IMR-90 (cell line): ENCODE measurements around the gene HCFC1. TPM values are rescaled to one million over a fixed set of nuclear protein-coding genes. Genes with fewer than 3 reads are reported as not detected.
A peak's percentile ranks its signal among the peaks of the same experiment; 100 is the strongest.

ENCODE experiments used
- ATAC-seq: fragments of 200-7000 bp; cut with Tn5 transposase; 2 replicates; pipeline ENCODE4 v1.9.1; 2020; ENCODE audit warnings: low read depth, mild to moderate bottlenecking, moderate library complexity
- BruUV-seq: library from RNA; stranded (reverse); fragments of 400-500 nt; replicated peaks from 2 replicates; lab custom pipeline; 2021; lab: Mats Ljungman, UMichigan
- CTCF ChIA-PET: fragments of 300-600 bp; formaldehyde crosslinking; extraction: SDS; loops from one replicate; lab custom pipeline; 2021; ENCODE audit warnings: antibody characterized with exemption; lab: Yijun Ruan, JAX
- POLR2A ChIA-PET: fragments of 300-600 bp; sonication (Branson Sonifier 250); formaldehyde crosslinking; loops from one replicate; lab custom pipeline; 2022; ENCODE audit warnings: antibody characterized with exemption; ENCODE audit not compliant: unreplicated experiment; lab: Charles Lee
- DNase-seq: peaks from one replicate; pipeline ENCODE4 v3.0.0; 2013
- H2AFZ ChIP-seq: replicated peaks from 2 replicates; pipeline ENCODE3; 2013; ENCODE audit warnings: low read length, mild to moderate bottlenecking; ENCODE audit not compliant: poor library complexity
- H2AK5ac ChIP-seq: 2 replicates; pipeline ENCODE4 v1.6.1; 2013; ENCODE audit warnings: low read depth, low read length, inconsistent platforms
- H2AK9ac ChIP-seq: replicated peaks from 2 replicates; pipeline ENCODE3; 2013; ENCODE audit warnings: mild to moderate bottlenecking, low read depth, low read length, moderate library complexity; ENCODE audit not compliant: poor library complexity
- H2BK120ac ChIP-seq: 2 replicates; pipeline ENCODE4 v1.6.1; 2013; ENCODE audit warnings: low read depth, low read length, inconsistent platforms
- H2BK15ac ChIP-seq: 3 replicates; pipeline ENCODE4 v1.6.1; 2013; ENCODE audit warnings: low read depth, low read length, inconsistent platforms
- H2BK20ac ChIP-seq: 2 replicates; pipeline ENCODE4 v1.6.1; 2013; ENCODE audit warnings: low read depth, mild to moderate bottlenecking, inconsistent platforms, low read length, moderate library complexity
- H2BK5ac ChIP-seq: 2 replicates; pipeline ENCODE4 v1.6.1; 2013; ENCODE audit warnings: mild to moderate bottlenecking, low read depth, low read length, inconsistent platforms; ENCODE audit not compliant: poor library complexity, severe bottlenecking
- H3K14ac ChIP-seq: replicated peaks from 2 replicates; pipeline ENCODE4 v1.6.1; 2013; ENCODE audit warnings: low read depth, low read length, inconsistent platforms
- H3K18ac ChIP-seq: 2 replicates; pipeline ENCODE4 v1.6.1; 2013; ENCODE audit warnings: low read depth, low read length, control low read depth
- H3K23ac ChIP-seq: 2 replicates; pipeline ENCODE4 v1.6.1; 2013; ENCODE audit warnings: low read depth, low read length, inconsistent platforms
- H3K27ac ChIP-seq: 2 replicates; pipeline ENCODE4 v1.5.1; 2013; ENCODE audit warnings: mild to moderate bottlenecking, control low read depth, low read length; ENCODE audit not compliant: insufficient read depth
- H3K27me3 ChIP-seq: 2 replicates; pipeline ENCODE4 v1.6.1; 2013; ENCODE audit warnings: low read length; ENCODE audit not compliant: control insufficient read depth, insufficient read depth
- H3K36me3 ChIP-seq: 2 replicates; pipeline ENCODE4 v1.6.1; 2013; ENCODE audit warnings: low read length, mixed read lengths; ENCODE audit not compliant: control insufficient read depth, insufficient read depth
- H3K4ac ChIP-seq: 2 replicates; pipeline ENCODE4 v1.6.1; 2013; ENCODE audit warnings: low read depth, low read length, inconsistent platforms
- H3K4me1 ChIP-seq: 2 replicates; pipeline ENCODE4 v1.6.1; 2013; ENCODE audit warnings: low read length, mixed read lengths; ENCODE audit not compliant: control insufficient read depth, insufficient read depth
- H3K4me2 ChIP-seq: 2 replicates; pipeline ENCODE4 v1.6.1; 2013; ENCODE audit warnings: low read depth, mild to moderate bottlenecking, control low read depth, low read length, moderate library complexity
- H3K4me3 ChIP-seq: 2 replicates; pipeline ENCODE4 v1.5.1; 2013; ENCODE audit warnings: low read depth, mild to moderate bottlenecking, control low read depth, low read length, moderate library complexity; ENCODE audit not compliant: insufficient read depth
- H3K56ac ChIP-seq: 2 replicates; pipeline ENCODE4 v1.6.1; 2013; ENCODE audit warnings: low read length, inconsistent platforms; ENCODE audit not compliant: insufficient read depth; ENCODE audit errors: extremely low read depth
- H3K79me1 ChIP-seq, 2 experiments: 2 replicates each; pipeline ENCODE4 v1.6.1; 2013; ENCODE audit warnings: low read length in 2 of 2, inconsistent platforms in 1 of 2, low read depth in 1 of 2
- H3K9ac ChIP-seq: 2 replicates; pipeline ENCODE4 v1.6.1; 2013; ENCODE audit warnings: low read depth, low read length, control low read depth
- H3K9me1 ChIP-seq: 2 replicates; pipeline ENCODE4 v1.6.1; 2013; ENCODE audit warnings: low read length, inconsistent platforms; ENCODE audit not compliant: insufficient read depth
- H3K9me3 ChIP-seq: 2 replicates; pipeline ENCODE4 v1.6.1; 2013; ENCODE audit warnings: low read length; ENCODE audit not compliant: control insufficient read depth, insufficient read depth
- H4K20me1 ChIP-seq: 2 replicates; pipeline ENCODE4 v1.6.1; 2013; ENCODE audit warnings: low read length, inconsistent platforms; ENCODE audit not compliant: insufficient read depth
- H4K5ac ChIP-seq: 2 replicates; pipeline ENCODE4 v1.6.1; 2013; ENCODE audit warnings: mild to moderate bottlenecking, low read depth, low read length, control low read depth
- H4K8ac ChIP-seq, 2 experiments: 2 replicates each; pipeline ENCODE4 v1.6.1; 2013; ENCODE audit warnings: low read depth in 2 of 2, low read length in 2 of 2, control low read depth in 1 of 2, inconsistent platforms in 1 of 2
- H4K91ac ChIP-seq: 2 replicates; pipeline ENCODE4 v1.6.1; 2013; ENCODE audit warnings: low read depth, low read length, inconsistent platforms; ENCODE audit not compliant: insufficient read depth
- NFE2L2 ChIP-seq: fragments of 150-350 bp; IDR thresholded peaks from 2 replicates; pipeline ENCODE4 v1.6.1; 2016; ENCODE audit warnings: low read depth, mild to moderate bottlenecking, low read length
- RAD21 ChIP-seq: IDR thresholded peaks from 2 replicates; pipeline ENCODE4 v1.6.1; 2012; ENCODE audit warnings: low read length, improper control_type of control experiment
- WGBS, 2 experiments: methylation state at CpG; one replicate each; pipeline versions ENCODE4 v1.1.5 to v1.1.7; 2013; ENCODE audit warnings: missing lambda C conversion rate in 2 of 2; ENCODE audit not compliant: insufficient read length in 1 of 2; ENCODE audit errors: extremely low coverage in 2 of 2; 5-methylcytosine and 5-hydroxymethylcytosine counted together
- dilution Hi-C: fragments of 300-500 bp; cut with HindIII; formaldehyde crosslinking; loops from one replicate; pipeline ENCODE4 v1.14.3; 2018; ENCODE audit warnings: low sequenced_read_pairs; ENCODE audit not compliant: unreplicated experiment
- in situ Hi-C: fragments of 300-500 bp; cut with MboI; formaldehyde crosslinking; loops from 3 replicates; pipeline ENCODE4 v1.14.3; 2019; ENCODE audit warnings: low sequenced_read_pairs, inconsistent platforms, mixed read lengths
- intact Hi-C: fragments of 100-400 bp; cut with micrococcal nuclease; formaldehyde crosslinking; loops from 2 replicates; pipeline ENCODE4 v1.10.0; 2022
- polyA plus RNA-seq, 3 experiments: library from polyadenylated mRNA; depleted of rRNA; stranded (reverse); fragments of >200 nt; gene quantifications; 2 replicates each; pipeline ENCODE4 v1.2.3, GENCODE V29; 2012; ENCODE audit warnings: low replicate concordance in 1 of 3
- total RNA-seq: library from RNA; depleted of rRNA; stranded (reverse); fragments of >200 nt; gene quantifications from 2 replicates; pipeline ENCODE4 v1.2.3, GENCODE V29; 2012
- TF ChIP-seq, protein P1 (sequence below): conservative IDR thresholded peaks from 2 replicates; pipeline ENCODE4 v1.5.1; 2012; ENCODE audit warnings: mild to moderate bottlenecking, low read depth, low read length, improper control_type of control experiment

HCFC1 gene
- total and polyA plus RNA-seq, 2 of the 4 experiments (the other 2 are of a cell fraction) = 3.2 to 17.6 TPM

DNA sequence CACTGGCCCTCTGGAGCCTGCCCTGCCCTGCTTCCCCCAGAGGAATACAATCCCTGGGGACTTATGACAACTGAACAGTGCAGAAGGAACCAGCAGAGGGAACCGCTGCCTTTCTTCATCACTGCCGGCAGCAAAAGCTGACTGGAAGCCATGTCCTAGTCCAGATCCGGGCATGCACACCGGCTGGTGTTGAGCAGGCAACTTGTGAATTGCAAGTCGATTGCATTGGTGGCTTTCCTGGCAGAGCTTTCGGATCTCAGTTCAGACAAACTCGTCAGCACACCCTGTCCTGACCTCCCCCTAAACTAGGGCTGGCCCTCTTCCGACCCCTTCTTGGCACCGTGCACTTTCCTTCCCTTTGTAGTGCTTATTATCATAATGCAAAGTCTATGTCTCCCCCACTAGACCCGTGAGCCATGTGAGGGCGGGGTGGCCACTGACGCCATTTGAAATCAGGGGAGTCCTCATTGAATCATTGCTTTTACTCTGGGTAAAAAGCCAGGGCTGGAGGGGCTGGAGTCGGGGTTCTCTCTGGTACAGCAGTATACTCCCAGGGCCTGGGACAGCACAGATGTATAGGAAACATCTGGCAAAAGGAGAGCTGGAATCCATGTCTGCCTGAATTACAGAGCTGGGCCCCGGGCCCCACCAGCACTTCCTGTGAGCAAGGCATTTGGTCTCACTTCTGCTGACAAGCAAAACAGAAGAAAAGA, 47.3 kb downstream of the HCFC1 start:
- intact Hi-C loops = no loop called here

More for the DNA sequence above, 47.3 kb downstream of the HCFC1 start:
- peak; percentile 44 for DNase-seq
- Histone ChIP-seq H3K4me3 (no peak overlapping the region), H2BK5ac (no peak overlapping the region), H3K27me3 (peaks cover 3% of the 10 kb centered on the region; the same call in 1 of the 2 replicates), H4K91ac (no peak overlapping the region), H3K9me1 (no peaks in the 10 kb centered on the region; the same call in 1 of the 2 replicates), H2AK5ac (no peak overlapping the region), H4K20me1 (no peaks in the 10 kb centered on the region; the same call in none of the 2 replicates), H3K18ac (no peak overlapping the region), H3K14ac (no peak overlapping the region), H3K36me3 (peaks cover 1% of the 10 kb centered on the region; the same call in 1 of the 2 replicates), H3K4me2 (no peak overlapping the region), H3K56ac (no peak overlapping the region), H2AFZ (peak overlapping the region; percentile 13), H3K4me1 (peaks cover 2% of the 10 kb centered on the region), H3K79me1 (peaks cover 0 to 7% of the 10 kb centered on the region in 2 experiments; a peak in 2 of 4 replicates), H3K23ac (no peak overlapping the region), H2BK15ac (no peak overlapping the region), H3K9ac (no peak overlapping the region), H3K9me3 (no peaks in the 10 kb centered on the region), H3K27ac (no peak overlapping the region), H4K8ac (no peak overlapping the region), H4K5ac (no peak overlapping the region), H2BK20ac (no peak overlapping the region), H3K4ac (no peak overlapping the region), H2BK120ac (no peak overlapping the region), H2AK9ac (no peak overlapping the region)
- dilution Hi-C loops = no loop called here
- no TSS peak for BruUV-seq
- CTCF ChIA-PET = interaction anchor here (0.7 kb wide), 1 partner anchor 130 kb away, joined by 3 read pairs; the partner anchor contains the start of genes IDH3G and SSR4
- WGBS, 2 experiments = 17% methylated on average over 1 of the region's 14 CpGs; no CpG with 5 or more reads in 1 of the 2 experiments
- no peak for ATAC-seq
- POLR2A ChIA-PET = no interaction called here
- TF ChIP-seq, protein P1, sequence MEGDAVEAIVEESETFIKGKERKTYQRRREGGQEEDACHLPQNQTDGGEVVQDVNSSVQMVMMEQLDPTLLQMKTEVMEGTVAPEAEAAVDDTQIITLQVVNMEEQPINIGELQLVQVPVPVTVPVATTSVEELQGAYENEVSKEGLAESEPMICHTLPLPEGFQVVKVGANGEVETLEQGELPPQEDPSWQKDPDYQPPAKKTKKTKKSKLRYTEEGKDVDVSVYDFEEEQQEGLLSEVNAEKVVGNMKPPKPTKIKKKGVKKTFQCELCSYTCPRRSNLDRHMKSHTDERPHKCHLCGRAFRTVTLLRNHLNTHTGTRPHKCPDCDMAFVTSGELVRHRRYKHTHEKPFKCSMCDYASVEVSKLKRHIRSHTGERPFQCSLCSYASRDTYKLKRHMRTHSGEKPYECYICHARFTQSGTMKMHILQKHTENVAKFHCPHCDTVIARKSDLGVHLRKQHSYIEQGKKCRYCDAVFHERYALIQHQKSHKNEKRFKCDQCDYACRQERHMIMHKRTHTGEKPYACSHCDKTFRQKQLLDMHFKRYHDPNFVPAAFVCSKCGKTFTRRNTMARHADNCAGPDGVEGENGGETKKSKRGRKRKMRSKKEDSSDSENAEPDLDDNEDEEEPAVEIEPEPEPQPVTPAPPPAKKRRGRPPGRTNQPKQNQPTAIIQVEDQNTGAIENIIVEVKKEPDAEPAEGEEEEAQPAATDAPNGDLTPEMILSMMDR = 0 out of 2 replicates have a peak, but pooled peaks have one; percentile 25
- TF ChIP-seq RAD21 (peak; percentile 27), NFE2L2 (no peak)
- in situ Hi-C loops = loop anchor here (25.0 kb wide), 1 partner anchor 962 kb away; no protein-coding TSS in a partner anchor
